GM19468 (cell line): ENCODE measurements around the gene STK38.

Experiments
- ATAC-seq: cut with Tn5 transposase; IDR thresholded peaks from one replicate; pipeline ENCODE4 v1.9.1; 2021; ENCODE audit warnings: mild to moderate bottlenecking, moderate library complexity, moderate number of reproducible peaks; ENCODE audit not compliant: unreplicated experiment; ENCODE audit errors: extremely low read depth

STK38 gene

GRCh38 chr6:36525346-36525745 lies 21.9 kb downstream of the STK38 start:
- no peak for ATAC-seq

GRCh38 chr6:36524871-36525270 lies 22.4 kb downstream of the STK38 start:
- ATAC-seq: no peak

GRCh38 chr6:36523936-36524499 lies 23.3 kb downstream of the STK38 start:
- no peak for ATAC-seq

- ATAC-seq: no peak
Observed at GRCh38 chr6:36523451-36523850, 23.8 kb downstream of the STK38 start.

- ATAC-seq: no peak
Observed at GRCh38 chr6:36519352-36519751, 27.9 kb downstream of the STK38 start.

GRCh38 chr6:36517408-36517807 lies 29.9 kb downstream of the STK38 start:
- no peak for ATAC-seq

- ATAC-seq: no peak
Observed at GRCh38 chr6:36516988-36517387, 30.3 kb downstream of the STK38 start.

- no peak for ATAC-seq
Observed at GRCh38 chr6:36516559-36516958, 30.7 kb downstream of the STK38 start.

GRCh38 chr6:36515844-36516243 lies 31.4 kb downstream of the STK38 start:
- no peak for ATAC-seq

GRCh38 chr6:36514554-36515456 lies 32.5 kb downstream of the STK38 start:
- ATAC-seq: no peak

GRCh38 chr6:36510365-36510764 lies 36.9 kb downstream of the STK38 start:
- ATAC-seq: no peak

- no peak for ATAC-seq
Observed at GRCh38 chr6:36508532-36508931, 38.7 kb downstream of the STK38 start.

GRCh38 chr6:36506611-36507010 lies 40.7 kb downstream of the STK38 start:
- no peak for ATAC-seq

- ATAC-seq: no peak
Observed at GRCh38 chr6:36505744-36506534, 41.3 kb downstream of the STK38 start.

GRCh38 chr6:36504982-36505381 lies 42.3 kb downstream of the STK38 start:
- ATAC-seq: no peak

GRCh38 chr6:36504181-36504580 lies 43.1 kb downstream of the STK38 start:
- ATAC-seq: no peak

- ATAC-seq: no peak
Observed at GRCh38 chr6:36501686-36502085, 45.6 kb downstream of the STK38 start.

GRCh38 chr6:36499918-36500317 lies 47.4 kb downstream of the STK38 start:
- ATAC-seq: no peak

GRCh38 chr6:36495086-36495485 lies 52.2 kb downstream of the STK38 start:
- no peak for ATAC-seq

GRCh38 chr6:36493859-36494258 lies 53.4 kb downstream of the STK38 start:
- no peak for ATAC-seq

- ATAC-seq: no peak
Observed at GRCh38 chr6:36493319-36493718, 54.0 kb downstream of the STK38 start.
